ENCODE measurements around the gene ZNF101. TPM values are rescaled to one million over a fixed set of nuclear protein-coding genes. Genes with fewer than 3 reads are reported as not detected.

ZNF101 gene
- total RNA-seq, 1 experiment from 2014 or later, result 12.8 TPM

- no peak for TF ChIP-seq ZBTB33 (IDR thresholded peaks at IDR 0.05; ENCODE audit: extremely low read depth, insufficient replicate concordance, low read length)
- TF ChIP-seq JUND (IDR thresholded peaks at IDR 0.05), result no peak
- TF ChIP-seq FOSL1 (IDR thresholded peaks at IDR 0.05; ENCODE audit: low read depth), result no peak
- TF ChIP-seq REST (IDR thresholded peaks at IDR 0.05; ENCODE audit: low read depth), result no peak
Measured at GRCh38 chr19:19649155-19649554, 19.5 kb upstream of the ZNF101 start (continued).

GRCh38 chr19:19649580-19649995 lies 19.1 kb upstream of the ZNF101 start:
- H3K4me1 ChIP-seq (ENCODE audit: control insufficient read depth in 1 of 2, insufficient read depth in 2 of 2, low read length in 2 of 2), result no peaks in the 10 kb centered on the region
- peaks cover 31 to 36% of the 10 kb centered on the region in 2 experiments; a peak in 3 of 4 replicates for H3K36me3 ChIP-seq (ENCODE audit: control insufficient read depth in 1 of 2, insufficient read depth in 2 of 2, low read length in 2 of 2)
- BruUV-seq (replicated peaks), result no TSS peak
- H3K4me3 ChIP-seq (replicated peaks in 1 of 2; ENCODE audit: low read depth in 1 of 2, low read length in 2 of 2), result no peak overlapping the region
- TF ChIP-seq ZBTB33 (IDR thresholded peaks at IDR 0.05; ENCODE audit: extremely low read depth, insufficient replicate concordance, low read length), result no peak
- CTCF ChIA-PET, result no interaction called here
- DNase-seq (ENCODE audit: low read depth, low spot score) (no peak), ATAC-seq (no peak)
- H2AFZ ChIP-seq (ENCODE audit: low read depth, low read length, poor library complexity, severe bottlenecking), result no peak overlapping the region
- no peak overlapping the region for H3K9ac ChIP-seq (ENCODE audit: low read length)
- no peaks in the 10 kb centered on the region for H4K20me1 ChIP-seq (ENCODE audit: insufficient read depth)
- intact Hi-C loops (cut with micrococcal nuclease), result no loop called here
- no peaks in the 10 kb centered on the region for H3K27me3 ChIP-seq (ENCODE audit: insufficient read depth, low read length)
- H3K4me2 ChIP-seq (ENCODE audit: low read length), result no peak overlapping the region
- POLR2A ChIA-PET, result no interaction called here
- no peaks in the 10 kb centered on the region for H3K79me2 ChIP-seq (ENCODE audit: insufficient read depth, low read length)
- no peaks in the 10 kb centered on the region for H3K9me2 ChIP-seq (ENCODE audit: insufficient read depth)
- no peak overlapping the region for H3K27ac ChIP-seq (ENCODE audit: low read depth, low read length)
- H3K9me3 ChIP-seq (ENCODE audit: control insufficient read depth in 1 of 2, insufficient read depth in 1 of 2, low read depth in 1 of 2, low read length in 2 of 2), result no peaks in the 10 kb centered on the region
- RAD21 ChIA-PET (ENCODE audit: low non-redundant PET in 1 of 2, low total read pairs in 2 of 2, uncharacterized antibody in 2 of 2, unreplicated experiment in 2 of 2), result no interaction called here
